HS-27A (cell line): ENCODE measurements around the gene TBX2.

Experiments
- DNase-seq: peaks from one replicate; pipeline ENCODE4 v3.0.0-alpha.2; 2012; ENCODE audit warnings: low read depth, missing footprints

The TBX2 gene

DNA sequence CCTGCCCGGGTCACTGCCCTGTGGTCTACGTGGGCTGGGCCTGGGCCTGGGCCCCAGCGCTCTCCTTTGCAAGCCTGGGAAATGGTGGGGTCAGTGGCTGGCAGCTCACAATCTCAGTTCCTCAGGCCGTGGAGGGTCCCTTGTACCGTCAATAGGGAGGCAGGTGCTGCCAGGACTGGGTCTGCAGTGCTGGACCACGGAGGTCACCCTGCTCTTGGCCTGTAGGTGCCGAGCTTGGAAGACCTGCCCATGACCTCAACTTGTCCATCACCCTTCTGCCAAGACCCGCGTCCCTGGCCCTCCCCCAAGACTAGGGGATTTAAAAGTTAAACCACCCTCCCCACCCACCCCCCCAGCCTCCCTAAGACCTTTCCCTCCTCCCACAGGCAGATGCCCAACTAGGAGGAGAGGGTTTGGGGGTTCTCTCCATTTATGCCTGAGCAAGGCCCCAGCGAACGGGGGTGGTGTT lies 2.5 kb downstream of the TBX2 start:
- DNase-seq = no peak

DNA sequence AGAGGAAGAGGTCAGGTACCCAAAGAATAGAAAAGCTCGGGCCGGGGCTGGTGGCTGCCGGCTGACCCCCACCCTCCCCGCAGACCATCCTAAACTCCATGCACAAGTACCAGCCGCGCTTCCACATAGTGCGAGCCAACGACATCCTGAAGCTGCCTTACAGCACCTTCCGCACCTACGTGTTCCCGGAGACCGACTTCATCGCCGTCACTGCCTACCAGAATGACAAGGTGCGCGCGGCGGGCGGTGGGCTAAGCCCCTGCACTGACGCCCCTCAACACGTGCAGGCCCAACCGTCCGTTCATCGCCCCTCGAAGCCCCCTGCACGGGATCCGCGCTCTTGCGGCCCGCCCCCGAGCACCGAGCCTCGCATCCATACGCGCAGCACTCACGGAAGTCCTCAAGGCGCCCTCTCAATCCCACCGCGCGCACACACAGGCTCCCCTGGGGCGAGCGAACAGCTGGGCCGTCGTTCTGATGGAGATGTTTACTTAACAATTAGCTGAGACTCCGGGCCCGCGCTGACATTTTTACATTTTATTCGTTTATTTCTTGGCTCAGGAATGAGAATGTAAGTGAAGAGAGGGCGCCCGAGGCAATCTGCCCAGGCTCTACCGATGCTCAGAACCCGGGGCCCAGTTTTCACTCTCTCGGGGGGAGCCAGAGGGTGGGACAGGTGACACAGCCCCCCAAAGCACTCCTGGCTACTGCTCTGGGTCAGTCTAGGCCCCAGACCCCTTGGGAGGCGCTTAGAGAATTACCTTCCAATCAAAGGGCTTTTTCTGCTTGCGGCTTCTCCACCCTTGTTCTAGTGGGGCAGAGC lies 3.5 kb downstream of the TBX2 start:
- DNase-seq = no peak

DNA sequence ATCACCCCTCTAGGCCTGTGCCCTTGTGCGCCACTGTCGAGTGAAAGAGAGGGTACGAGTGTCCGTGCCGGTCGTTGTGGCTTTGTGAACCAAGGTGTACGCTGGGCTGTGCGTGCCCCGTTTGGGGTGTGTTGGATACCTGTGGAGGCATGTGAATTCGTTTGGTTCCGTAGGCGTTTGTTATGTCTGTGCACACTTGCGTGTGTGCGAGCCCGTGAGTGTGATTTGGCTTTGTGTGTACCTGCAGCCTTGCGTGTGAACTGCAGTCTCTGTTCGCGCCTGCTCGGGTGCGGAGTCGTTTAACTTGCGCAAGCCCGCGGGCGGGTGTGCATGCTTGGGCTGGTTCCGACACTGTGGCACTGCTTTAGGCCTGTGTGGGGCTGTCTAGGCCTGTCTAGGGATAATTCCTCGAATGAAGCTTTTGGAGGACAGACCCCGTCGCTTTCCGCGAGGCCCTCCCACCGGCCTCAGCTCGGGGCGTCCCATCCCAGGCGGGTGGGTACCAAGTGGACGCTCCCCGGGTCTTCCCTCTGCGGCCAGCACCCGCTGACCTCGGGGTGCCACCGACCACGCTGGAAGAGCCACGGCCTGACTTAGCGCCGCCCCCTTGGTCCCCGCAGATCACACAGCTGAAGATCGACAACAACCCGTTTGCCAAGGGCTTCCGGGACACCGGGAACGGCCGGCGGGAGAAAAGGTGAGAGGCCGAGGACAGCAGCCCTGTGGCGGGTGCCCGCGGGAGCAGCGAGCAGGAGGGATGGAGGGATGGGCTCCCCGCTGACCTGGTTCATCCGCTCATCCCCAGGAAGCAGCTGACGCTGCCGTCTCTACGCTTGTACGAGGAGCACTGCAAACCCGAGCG lies 4.4 kb downstream of the TBX2 start:
- DNase-seq = no peak

DNA sequence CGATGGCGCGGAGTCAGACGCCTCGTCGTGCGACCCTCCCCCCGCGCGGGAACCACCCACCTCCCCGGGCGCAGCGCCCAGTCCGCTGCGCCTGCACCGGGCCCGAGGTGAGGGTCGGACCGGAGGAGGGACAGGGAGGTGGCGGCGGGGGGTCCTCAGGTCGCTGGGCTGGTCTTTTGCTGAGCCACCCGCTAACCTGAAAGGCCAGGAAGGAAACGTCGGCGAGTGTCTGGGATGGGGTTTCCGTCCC lies 4.9 kb downstream of the TBX2 start:
- no peak for DNase-seq

DNA sequence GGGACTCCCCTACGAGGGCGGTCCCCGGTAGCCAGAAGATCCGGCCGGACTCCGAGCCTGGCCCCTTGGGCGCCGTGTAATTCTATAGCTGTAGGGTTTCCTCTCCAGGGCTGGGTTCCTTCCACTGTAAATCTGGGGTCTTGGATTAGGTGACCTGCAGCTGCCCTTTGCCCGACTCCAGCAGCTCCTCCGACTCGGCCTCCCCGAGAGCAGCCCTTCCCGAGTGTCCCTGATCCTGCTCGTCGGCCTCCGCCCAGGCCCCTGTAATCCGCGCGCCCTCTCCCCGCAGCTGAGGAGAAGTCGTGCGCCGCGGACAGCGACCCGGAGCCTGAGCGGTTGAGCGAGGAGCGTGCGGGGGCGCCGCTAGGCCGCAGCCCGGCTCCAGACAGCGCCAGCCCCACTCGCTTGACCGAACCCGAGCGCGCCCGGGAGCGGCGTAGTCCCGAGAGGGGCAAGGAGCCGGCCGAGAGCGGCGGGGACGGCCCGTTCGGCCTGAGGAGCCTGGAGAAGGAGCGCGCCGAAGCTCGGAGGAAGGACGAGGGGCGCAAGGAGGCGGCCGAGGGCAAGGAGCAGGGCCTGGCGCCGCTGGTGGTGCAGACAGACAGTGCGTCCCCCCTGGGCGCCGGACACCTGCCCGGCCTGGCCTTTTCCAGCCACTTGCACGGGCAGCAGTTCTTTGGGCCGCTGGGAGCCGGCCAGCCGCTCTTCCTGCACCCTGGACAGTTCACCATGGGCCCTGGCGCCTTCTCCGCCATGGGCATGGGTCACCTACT lies 5.5 kb downstream of the TBX2 start:
- DNase-seq = no peak

DNA sequence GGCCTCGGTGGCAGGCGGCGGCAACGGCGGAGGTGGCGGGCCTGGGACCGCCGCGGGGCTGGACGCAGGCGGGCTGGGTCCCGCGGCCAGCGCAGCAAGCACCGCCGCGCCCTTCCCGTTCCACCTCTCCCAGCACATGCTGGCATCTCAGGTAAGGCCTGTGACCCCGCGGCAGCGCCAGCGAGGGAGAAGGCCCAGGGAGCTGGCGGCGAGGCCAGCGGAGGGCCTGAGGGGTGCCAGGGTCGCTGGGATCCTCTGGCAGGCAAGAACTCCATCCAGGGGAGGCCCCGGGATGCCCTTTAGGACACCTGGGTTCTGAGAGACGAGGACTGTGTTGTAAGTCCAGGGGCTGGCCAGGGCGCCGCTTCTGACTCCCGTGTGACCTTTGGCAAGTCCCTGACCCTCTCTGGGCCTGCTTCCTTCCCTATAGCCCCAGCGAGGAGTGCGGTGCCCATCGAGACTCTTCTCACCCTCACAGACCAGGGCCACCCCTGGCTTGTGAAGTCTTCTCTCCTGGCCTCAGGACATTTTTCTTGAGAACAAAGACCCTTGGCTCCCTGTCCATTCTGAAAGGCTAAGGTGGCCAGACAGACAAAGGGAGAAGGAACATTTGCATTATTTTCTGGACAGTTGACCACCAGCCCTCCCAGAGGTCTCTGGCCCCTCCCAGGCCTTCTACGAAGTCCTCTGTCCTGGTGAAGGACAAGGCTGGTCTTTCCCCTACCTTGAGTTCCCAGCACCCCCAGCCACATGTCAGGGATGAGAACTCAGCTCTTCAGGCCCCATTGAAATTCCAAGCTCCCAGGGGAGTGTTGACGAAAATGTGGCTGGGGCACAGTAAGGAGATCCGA lies 6.3 kb downstream of the TBX2 start:
- DNase-seq = no peak

DNA sequence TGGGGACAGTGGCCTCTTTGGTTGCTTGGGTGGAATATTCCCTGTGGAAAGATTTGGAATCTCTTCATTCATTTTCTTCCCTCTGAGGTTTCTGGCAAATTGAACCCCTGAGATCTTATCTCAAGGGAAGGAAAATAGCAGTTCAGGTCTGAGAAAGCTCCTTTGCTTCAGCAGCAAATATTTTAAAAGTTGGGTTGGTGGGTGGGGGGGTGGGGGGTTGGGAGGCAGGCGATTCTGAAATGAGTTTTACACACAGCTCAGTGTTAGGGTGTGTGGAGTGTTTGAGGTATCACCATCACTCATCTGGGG lies 6.8 kb downstream of the TBX2 start:
- DNase-seq = no peak

DNA sequence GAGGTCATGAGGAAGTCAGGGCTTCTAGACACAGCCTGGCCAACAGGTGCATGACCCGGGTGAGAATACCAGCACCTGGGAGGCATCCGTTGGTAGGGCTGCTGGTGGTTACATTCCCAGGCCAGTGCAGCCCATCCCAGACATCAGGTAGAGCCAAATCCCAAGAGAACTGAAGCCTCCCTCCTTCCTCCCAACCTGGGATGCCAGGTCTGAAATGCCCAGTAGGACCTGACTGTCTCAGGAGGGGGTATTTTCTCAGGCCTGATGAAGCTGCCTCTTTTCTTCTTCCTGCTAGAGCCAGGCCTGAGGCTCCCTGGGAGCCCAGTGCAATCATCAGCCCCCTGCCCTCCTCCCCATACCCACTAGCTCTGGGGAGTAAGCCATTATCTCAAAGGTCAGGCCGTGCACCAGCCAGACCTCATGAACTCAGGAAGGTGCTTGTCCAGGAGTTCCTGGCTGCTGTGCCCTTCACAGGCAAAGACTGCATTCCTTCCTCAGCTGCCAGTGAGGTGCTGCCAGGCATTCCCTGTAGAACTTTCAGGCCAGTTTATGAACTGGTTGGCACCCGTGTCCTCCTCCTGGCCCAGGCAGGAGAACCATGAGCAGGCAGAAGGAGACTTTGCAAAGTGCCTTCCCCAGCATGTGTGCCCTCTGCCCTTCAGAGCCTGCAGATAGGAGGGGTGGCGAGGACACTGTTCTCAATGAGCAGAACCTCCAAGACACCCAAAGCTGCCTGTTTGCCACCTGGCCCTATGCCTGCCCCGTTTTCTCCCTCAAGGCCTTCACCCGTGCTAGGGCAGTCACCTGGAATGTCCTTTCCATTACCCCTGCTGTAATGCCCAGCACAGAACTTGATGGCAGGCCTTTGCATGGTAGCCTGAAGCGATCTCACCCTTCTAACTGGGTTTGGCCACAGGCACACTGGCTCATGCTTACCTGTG lies 7.6 kb downstream of the TBX2 start:
- DNase-seq = no peak

DNA sequence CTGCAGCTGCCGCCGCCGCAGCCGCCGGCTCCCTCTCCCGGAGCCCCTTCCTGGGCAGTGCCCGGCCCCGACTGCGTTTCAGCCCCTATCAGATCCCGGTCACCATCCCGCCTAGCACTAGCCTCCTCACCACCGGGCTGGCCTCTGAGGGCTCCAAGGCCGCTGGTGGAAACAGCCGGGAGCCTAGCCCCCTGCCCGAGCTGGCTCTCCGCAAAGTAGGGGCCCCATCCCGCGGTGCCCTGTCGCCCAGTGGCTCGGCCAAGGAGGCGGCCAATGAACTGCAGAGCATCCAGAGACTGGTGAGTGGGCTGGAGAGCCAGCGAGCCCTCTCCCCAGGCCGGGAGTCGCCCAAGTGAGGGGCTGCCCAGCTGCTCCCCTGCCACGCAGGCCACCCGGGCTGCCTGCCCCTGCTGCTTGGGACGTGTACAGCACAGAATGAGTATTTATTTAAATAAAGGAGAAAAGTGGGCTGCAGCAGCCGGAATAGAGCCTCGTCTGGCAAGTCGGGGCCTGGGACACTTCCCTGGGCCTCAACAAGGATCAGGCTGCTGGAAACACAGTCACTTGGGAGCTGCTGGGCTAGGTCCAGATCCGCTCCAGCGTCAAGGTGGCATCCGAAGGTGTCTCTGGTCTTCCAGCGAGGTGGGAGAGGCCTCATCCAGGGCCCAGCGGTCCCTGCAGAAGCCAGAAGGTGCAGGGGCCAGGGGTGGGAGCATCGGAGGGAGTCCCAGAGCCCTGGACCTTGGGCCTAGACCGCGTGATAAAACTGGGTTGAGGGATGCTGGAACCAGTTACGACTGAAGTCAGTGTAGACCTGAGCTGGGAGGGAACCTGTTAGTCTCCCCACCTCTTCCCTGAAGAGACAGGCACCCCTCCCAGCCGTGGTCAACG lies 8.8 kb downstream of the TBX2 start:
- no peak for DNase-seq

DNA sequence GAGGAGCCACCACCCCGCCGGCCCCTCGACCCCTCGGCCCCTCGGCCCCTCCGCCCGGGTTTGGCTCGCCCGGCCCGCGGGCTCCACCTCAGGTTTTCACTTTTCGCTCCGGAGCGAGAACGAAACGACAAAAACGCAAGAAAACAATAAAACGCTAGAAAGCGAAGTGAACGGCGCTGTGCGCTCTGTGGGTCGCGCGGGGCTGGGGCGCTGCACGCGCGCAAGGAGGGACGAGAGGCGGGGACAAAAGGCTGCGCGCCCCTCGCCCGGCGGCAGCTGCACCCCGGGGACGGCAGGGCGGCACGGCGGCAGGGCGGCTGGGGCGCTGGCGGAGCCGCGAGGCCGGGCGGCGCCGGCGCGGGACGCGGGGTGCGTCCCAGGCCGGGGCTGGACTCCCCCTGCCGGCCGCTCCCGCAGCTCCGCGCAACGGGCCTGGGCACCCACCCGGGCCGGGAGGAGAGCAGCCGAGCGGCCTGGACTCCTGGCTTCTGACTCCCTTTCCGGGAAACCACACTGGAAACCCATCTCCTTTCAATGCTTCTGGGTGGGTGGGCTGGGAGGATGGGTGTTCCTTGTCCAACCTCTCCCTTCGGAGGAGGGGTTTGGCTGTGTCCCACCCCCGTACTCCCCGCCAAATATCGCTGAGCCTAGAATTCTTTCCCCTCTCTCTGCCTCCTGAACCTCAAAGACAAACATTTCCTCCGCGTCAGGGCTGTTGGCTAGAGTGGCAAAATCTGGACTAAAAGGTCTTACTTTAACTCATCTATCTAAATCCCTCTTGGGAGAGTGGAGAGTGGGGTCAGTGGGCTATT lies 9.9 kb downstream of the TBX2 start:
- no peak for DNase-seq

DNA sequence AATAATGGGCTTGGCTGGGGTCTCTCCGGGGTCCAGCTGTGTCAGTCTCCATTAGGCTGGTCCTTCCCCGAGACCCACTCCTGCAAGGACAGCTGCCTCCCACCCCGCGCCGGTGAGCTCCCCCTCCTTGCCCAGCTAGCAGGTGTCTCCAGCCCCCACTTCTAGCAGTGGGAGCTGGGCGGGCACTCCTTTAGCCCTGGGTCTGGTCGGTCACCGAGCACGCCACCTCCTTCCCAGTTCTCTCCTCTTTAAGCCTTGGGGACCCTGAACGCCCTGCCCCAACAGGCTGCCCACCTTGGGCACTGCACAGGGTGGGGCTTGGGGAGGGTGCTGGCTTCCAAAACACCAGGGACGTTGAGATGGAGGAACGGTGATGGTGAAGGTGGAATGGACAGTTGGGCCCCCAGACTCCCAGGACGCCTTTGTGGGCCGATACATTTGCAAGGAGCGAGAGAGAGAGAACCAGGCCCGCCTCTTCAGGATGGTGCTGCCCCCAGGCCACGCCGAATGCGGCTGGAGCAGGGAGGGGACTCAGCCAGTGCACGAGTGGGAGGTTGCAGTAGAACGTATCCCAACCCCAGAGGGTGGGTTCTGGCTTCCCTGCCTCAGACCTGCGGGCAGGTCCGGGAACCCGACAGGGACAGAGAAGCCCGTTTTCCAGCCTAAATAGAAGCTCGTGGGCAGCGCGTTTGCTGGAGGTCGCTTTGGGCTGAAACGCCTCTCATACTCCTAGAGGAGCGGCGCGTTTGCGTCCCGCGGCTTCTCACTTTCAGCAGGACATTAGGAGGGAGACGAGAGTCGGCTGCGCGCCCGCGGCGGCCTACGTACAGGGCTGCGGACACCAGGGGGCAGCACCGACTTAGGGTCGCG lies 10.7 kb downstream of the TBX2 start:
- DNase-seq = no peak

DNA sequence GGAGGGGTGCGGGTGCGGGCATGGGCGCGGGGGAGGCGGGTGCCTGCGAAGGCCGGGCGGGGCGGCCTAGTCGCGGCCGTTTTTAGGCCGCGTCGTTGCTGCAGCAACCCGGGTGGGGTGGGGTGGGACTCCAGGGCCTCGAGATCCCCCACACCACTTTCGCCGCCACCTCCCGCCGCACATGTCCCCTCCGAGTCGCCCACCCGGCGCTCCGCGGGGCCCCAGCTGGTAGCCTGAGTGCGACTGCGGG lies 11.3 kb downstream of the TBX2 start:
- no peak for DNase-seq

DNA sequence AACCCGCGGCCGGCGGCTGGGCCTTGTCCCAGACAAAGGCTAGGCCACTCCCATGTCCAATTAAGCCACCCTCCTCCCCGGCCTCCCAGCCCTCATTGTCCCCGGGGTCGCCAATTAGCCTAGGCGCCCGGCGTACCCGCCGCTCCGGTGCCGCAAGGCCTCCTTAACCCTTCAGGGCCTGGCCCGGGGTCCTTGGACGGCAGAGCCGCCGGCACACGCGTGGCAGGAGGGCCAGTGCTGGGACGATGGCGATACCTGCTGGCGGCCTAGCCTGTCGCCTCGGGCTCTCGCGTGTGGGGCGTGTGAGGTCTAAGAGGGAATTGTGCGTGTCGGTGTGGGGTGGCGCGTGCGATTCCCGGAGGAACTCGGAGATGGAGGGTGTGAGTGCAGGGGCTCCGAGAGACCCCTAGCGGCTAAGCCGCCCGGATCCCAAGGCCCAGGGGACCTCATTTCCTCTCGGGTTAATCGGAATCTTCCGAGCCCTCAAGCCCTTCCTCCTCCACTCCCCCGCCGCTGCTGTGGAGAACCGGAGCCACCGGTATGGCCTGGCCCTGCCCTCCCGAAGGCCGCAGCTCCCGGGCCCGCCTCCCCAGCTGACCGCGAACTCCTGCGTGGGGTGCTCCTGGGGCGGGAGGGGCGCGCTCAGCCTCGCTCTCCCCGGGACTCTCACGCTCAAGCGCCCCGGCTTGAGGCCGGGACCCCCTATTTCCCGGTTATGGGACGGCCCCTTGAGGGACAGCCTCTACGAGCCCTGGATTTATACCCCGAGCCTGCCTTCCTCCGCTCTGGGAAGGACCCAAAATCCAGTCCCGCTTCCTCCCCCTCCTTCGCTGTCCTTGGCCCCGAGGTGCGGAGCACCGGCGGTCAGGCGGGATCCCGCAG lies 11.9 kb downstream of the TBX2 start:
- no peak for DNase-seq

DNA sequence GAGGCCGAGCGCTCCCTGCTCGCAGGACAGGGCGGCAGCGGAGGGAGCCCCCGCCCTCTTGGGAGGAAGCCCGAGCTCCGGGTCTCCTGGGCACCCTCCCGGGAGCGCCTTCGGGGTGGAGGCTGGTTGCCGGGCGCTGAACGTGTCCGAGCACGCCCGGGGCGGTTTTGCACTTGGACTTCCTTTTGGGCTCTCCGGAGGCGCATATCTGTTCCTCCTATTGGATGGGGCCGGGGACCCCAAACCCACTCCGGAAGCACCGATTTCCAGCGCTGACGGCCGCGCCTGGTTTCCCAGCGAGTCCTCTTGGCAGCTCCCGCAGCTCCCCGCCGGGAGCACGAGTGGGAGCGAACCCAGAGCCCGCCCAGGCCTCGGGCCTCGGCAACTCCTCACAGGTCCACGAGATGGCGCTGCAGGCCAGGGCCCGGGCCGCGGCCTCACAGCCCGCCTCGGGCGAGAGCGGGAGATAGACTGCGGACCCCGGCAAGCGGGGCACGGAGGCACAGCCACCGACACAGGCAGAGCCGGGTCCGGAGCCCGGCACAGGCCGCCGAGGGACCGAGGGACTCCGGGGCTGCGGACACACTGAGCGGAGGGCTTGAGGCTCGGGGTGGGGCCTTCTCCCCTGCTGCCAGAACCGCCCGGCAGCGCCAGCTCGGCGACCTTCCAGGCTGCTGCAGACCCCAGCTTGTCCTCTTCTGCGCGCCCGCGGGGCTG lies 12.7 kb downstream of the TBX2 start:
- no peak for DNase-seq

DNA sequence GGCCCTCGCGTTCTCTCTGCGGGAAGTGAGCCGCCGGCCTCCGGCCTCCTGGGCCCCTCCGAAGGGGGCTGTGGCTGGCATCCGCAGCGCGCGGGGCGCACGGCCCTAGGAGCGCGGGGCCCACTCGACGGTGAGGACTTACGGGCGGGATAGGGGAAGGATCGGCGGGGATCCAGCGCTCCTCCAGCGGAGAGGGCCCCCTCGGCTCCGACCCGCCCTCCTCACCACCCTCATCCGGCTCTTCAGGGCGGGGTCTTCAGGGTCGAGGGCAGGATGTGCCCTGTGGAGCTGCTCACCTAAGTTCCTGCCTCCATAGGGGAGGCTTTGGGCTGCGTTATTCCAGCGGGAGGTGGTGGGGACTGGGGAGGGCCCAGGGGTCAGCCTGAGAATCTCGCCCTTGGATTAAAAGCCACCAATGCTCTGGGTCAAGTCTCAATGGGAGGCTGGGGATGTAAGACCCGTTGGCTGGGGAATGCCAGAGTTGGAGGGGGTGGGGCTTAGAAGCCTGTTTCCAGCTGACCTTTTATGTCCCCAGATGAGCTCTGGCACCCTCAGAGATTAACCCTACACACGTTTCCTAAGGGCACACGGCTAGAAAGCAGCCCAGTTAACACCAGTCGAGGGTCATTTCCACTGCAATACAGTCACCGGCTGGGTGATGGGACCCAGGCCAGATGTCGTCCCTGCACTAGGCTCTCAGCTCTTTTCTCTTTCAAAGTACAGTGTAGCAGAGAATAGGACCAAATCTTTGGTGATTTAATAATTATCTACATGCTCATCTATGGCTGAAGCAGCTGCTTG lies 13.4 kb downstream of the TBX2 start:
- DNase-seq = no peak

DNA sequence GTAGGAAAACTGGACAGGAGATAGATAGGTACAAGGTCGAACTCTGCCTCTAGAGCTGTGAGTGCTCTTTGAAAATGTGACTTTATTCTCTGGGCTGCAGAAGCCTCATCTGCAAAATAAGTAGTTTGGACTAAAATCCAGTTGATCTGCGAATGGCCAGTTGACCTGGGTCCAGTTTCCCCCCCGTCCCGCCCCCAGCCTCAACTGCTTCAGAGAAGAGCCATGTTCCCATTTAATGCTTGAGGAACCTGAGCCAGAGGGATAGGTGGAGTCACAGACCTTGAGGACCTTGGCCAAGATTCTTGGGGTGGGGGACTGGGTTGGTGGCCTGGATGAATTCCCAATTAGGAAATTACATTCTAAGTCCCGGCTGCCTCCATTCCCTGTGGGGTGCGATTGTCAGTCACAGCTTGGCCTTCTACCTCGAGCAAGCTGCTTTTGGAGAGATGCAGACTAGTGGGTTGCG lies 14.1 kb downstream of the TBX2 start:
- no peak for DNase-seq
